Kidney (tissue), 14 donors: ENCODE data around the gene SNX24. TPM values are rescaled to one million over a fixed set of nuclear protein-coding genes. Genes with fewer than 3 reads are reported as not detected.
"Not testable (repeated sequence)": the region's sequence is repeated elsewhere in the genome, so short reads cannot be mapped to it uniquely, and the experiment has no call there.

Experiments used
- DNase-seq, 5 donors: peaks; one replicate each; pipeline ENCODE4 v3.0.0-alpha.2; 2013 to 2020
- FAIRE-seq: peaks from 2 replicates; lab custom pipeline; 2012; peaks lifted over from hg19 to GRCh38; lab: Jason Lieb, UNC
- H3K27ac ChIP-seq, 2 donors: one replicate each; pipeline ENCODE4 v1.7.0; 2013; ENCODE audit warnings: low read depth in 2 of 2, low read length in 2 of 2, inconsistent platforms in 1 of 2
- H3K27me3 ChIP-seq: one replicate; pipeline ENCODE4 v1.7.1; 2013; ENCODE audit warnings: low read length, inconsistent platforms; ENCODE audit not compliant: control insufficient read depth, insufficient read depth
- H3K36me3 ChIP-seq, 3 donors: one replicate each; pipeline versions ENCODE4 v1.7.0 to v1.7.1; 2013; ENCODE audit warnings: low read length in 3 of 3, control low read depth in 1 of 3, inconsistent platforms in 1 of 3; ENCODE audit not compliant: insufficient read depth in 3 of 3, control insufficient read depth in 2 of 3
- H3K4me1 ChIP-seq, 3 donors: one replicate each; pipeline versions ENCODE4 v1.7.0 to v1.7.1; 2013; ENCODE audit warnings: low read length in 3 of 3, inconsistent platforms in 1 of 3, low read depth in 1 of 3; ENCODE audit not compliant: control insufficient read depth in 2 of 3, insufficient read depth in 2 of 3
- H3K4me3 ChIP-seq, 3 donors: one replicate each; pipeline versions ENCODE4 v1.7.0 to v1.8.1; 2013; ENCODE audit warnings: low read length in 3 of 3, control low read depth in 1 of 3, inconsistent platforms in 1 of 3
- H3K9ac ChIP-seq, 3 donors: one replicate each; pipeline versions ENCODE4 v1.7.0 to v1.7.1; 2013; ENCODE audit warnings: low read length in 3 of 3, control low read depth in 1 of 3, inconsistent platforms in 1 of 3
- H3K9me3 ChIP-seq, 3 donors: one replicate each; pipeline versions ENCODE4 v1.7.0 to v1.7.1; 2013; ENCODE audit warnings: low read length in 3 of 3, control low read depth in 1 of 3, inconsistent platforms in 1 of 3; ENCODE audit not compliant: control insufficient read depth in 2 of 3, insufficient read depth in 1 of 3
- CTCF ChIP-seq: IDR thresholded peaks from 3 replicates; pipeline ENCODE4 v1.5.1; 2012; ENCODE audit warnings: mild to moderate bottlenecking, moderate library complexity, borderline replicate concordance; ENCODE audit not compliant: insufficient read depth; ENCODE audit errors: extremely low read depth
- intact Hi-C: fragments of 100-400 bp; cut with DNase I; formaldehyde crosslinking; loops from one replicate; pipeline ENCODE4 v1.11.1; 2022
- polyA plus RNA-seq: library from polyadenylated mRNA; stranded (reverse); fragments of 350-450 nt; fragmentation: Illumina TruSeq; extraction: RNeasy Lipid Tissue Mini Kit (QIAGEN cat#74804); gene quantifications from one replicate; pipeline ENCODE4 v1.2.3, GENCODE V29; 2014; ENCODE audit warnings: low read depth, low replicate concordance; ENCODE audit not compliant: insufficient read depth
- total RNA-seq: library from RNA; stranded (reverse); fragmentation: NEBNext Ultra II Directional; extraction: Animal tissue kit (Norgen Biotek cat#: 25700); gene quantifications from one replicate; pipeline ENCODE4 v1.2.1, GENCODE V29; 2021
- donor health status: control.
- donor health status: control.
- donor health status: control.
- donor health status: control.
- donor health status: control.
- donor health status: DM: yes; HTN: yes; CAD: no.
- donor health status: Normal renal cell carcinoma (clear cell type).

SNX24 gene
- total and polyA plus RNA-seq, 2 donors from 2014 or later: 23.8 to 27.0 TPM

GRCh38 chr5:122967085-122967484 lies 121.7 kb downstream of the SNX24 start:
- FAIRE-seq (no peak), DNase-seq (no peak)
- Histone ChIP-seq H3K9ac (no peak overlapping the region), H3K9me3 (no peaks in the 10 kb centered on the region), H3K36me3 (no peaks in the 10 kb centered on the region), H3K27ac (no peak overlapping the region), H3K27me3 (no peaks in the 10 kb centered on the region), H3K4me1 (peaks cover 0 to 5% (median 4%) of the 10 kb centered on the region in 3 donors), H3K4me3 (no peak overlapping the region)
- TF ChIP-seq CTCF: no peak
- intact Hi-C loops: no loop called here

- intact Hi-C loops: no loop called here
- no peaks in the 10 kb centered on the region for H3K36me3 ChIP-seq
- H3K9me3 ChIP-seq: no peaks in the 10 kb centered on the region
- no peak for TF ChIP-seq CTCF
- no peak overlapping the region for H3K27ac ChIP-seq
- no peak overlapping the region for H3K9ac ChIP-seq
- H3K27me3 ChIP-seq: no peaks in the 10 kb centered on the region
- peaks cover 0 to 5% (median 4%) of the 10 kb centered on the region in 3 donors for H3K4me1 ChIP-seq
- H3K4me3 ChIP-seq: no peak overlapping the region
- DNase-seq: peak in 1 of 5 donors; percentile 11
- FAIRE-seq: no peak
These were observed 122.2 kb downstream of the SNX24 start for GRCh38 chr5:122967625-122968024.

- H3K27ac ChIP-seq, H3K9me3 ChIP-seq, H3K36me3 ChIP-seq, H3K4me3 ChIP-seq, FAIRE-seq, H3K4me1 ChIP-seq, H3K27me3 ChIP-seq, intact Hi-C loops, DNase-seq, H3K9ac ChIP-seq: not testable (repeated sequence)
These were observed 122.6 kb downstream of the SNX24 start for GRCh38 chr5:122968056-122968455.

- no peak for TF ChIP-seq CTCF
- Histone ChIP-seq H3K9ac (no peak overlapping the region), H3K4me1 (peaks cover 0 to 5% (median 4%) of the 10 kb centered on the region in 3 donors), H3K27me3 (no peaks in the 10 kb centered on the region), H3K4me3 (no peak overlapping the region), H3K9me3 (no peaks in the 10 kb centered on the region), H3K27ac (no peak overlapping the region), H3K36me3 (no peaks in the 10 kb centered on the region)
- no peak for DNase-seq
- intact Hi-C loops: no loop called here
- no peak for FAIRE-seq
These were observed 125.9 kb downstream of the SNX24 start for GRCh38 chr5:122971333-122971732.
